Measurements from ENCODE around the gene MUC4.
"Not testable (repeated sequence)": the region's sequence is repeated elsewhere in the genome, so short reads cannot be mapped to it uniquely, and the experiment has no call there.

Gene MUC4

DNA sequence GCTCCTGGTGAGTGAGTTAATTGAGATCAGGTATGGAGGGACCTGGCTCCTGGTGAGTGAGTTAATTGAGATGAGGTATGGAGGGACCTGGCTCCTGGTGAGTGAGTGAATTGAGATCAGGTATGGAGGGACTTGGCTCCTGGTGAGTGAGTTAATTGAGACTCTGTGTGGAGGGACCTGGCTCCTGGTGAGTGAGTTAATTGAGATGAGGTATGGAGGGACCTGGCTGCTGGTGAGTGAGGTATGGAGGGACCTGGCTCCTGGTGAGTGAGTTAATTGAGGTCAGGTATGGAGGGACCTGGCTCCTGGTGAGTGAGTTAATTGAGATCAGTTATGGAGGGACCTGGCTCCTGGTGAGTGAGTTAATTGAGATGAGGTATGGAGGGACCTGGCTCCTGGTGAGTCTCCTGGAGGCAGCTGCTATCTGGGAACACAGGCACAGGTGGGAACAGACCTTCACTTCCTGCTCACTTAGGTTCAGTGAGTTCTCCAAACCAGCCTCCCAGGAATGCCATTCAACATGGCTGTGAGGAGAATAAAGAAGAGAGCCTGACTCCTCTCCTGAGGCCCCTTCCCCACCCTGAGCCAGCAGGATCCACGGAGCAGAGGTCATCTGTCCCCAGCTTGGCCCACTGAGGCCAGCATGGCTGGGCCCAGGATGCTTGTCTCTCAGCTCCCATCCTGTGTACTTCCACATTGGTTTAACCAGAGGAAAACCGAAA lies 100.5 kb downstream of the MUC4 start:
- not testable (repeated sequence) for H3K9me3 ChIP-seq (ENCODE audit: control insufficient read depth, insufficient read depth, low read length); H3K36me3 ChIP-seq (ENCODE audit: control insufficient read depth, insufficient read depth, low read length); H3K4me3 ChIP-seq (ENCODE audit: low read depth, low read length); H3K4me1 ChIP-seq (ENCODE audit: control insufficient read depth, insufficient read depth, low read length); H3K9ac ChIP-seq (ENCODE audit: low read depth, low read length); H3K27me3 ChIP-seq (ENCODE audit: control insufficient read depth, insufficient read depth, low read length)

GRCh38 chr3:195710126-195710905 lies 101.4 kb downstream of the MUC4 start:
- not testable (repeated sequence) for H3K9me3 ChIP-seq (ENCODE audit: control insufficient read depth, insufficient read depth, low read length); H3K36me3 ChIP-seq (ENCODE audit: control insufficient read depth, insufficient read depth, low read length); H3K27me3 ChIP-seq (ENCODE audit: control insufficient read depth, insufficient read depth, low read length); H3K4me3 ChIP-seq (ENCODE audit: low read depth, low read length); H3K4me1 ChIP-seq (ENCODE audit: control insufficient read depth, insufficient read depth, low read length); H3K9ac ChIP-seq (ENCODE audit: low read depth, low read length)

- no peaks in the 10 kb centered on the region for H3K9me3 ChIP-seq (ENCODE audit: control insufficient read depth, insufficient read depth, low read length)
- H3K27me3 ChIP-seq (ENCODE audit: control insufficient read depth, insufficient read depth, low read length), result peaks cover 6% of the 10 kb centered on the region
- no peaks in the 10 kb centered on the region for H3K36me3 ChIP-seq (ENCODE audit: control insufficient read depth, insufficient read depth, low read length)
- no peak overlapping the region for H3K9ac ChIP-seq (ENCODE audit: low read depth, low read length)
- no peak overlapping the region for H3K4me3 ChIP-seq (ENCODE audit: low read depth, low read length)
- peaks cover 13% of the 10 kb centered on the region for H3K4me1 ChIP-seq (ENCODE audit: control insufficient read depth, insufficient read depth, low read length)
Observed at GRCh38 chr3:195709676-195710085, 102.0 kb downstream of the MUC4 start.

DNA sequence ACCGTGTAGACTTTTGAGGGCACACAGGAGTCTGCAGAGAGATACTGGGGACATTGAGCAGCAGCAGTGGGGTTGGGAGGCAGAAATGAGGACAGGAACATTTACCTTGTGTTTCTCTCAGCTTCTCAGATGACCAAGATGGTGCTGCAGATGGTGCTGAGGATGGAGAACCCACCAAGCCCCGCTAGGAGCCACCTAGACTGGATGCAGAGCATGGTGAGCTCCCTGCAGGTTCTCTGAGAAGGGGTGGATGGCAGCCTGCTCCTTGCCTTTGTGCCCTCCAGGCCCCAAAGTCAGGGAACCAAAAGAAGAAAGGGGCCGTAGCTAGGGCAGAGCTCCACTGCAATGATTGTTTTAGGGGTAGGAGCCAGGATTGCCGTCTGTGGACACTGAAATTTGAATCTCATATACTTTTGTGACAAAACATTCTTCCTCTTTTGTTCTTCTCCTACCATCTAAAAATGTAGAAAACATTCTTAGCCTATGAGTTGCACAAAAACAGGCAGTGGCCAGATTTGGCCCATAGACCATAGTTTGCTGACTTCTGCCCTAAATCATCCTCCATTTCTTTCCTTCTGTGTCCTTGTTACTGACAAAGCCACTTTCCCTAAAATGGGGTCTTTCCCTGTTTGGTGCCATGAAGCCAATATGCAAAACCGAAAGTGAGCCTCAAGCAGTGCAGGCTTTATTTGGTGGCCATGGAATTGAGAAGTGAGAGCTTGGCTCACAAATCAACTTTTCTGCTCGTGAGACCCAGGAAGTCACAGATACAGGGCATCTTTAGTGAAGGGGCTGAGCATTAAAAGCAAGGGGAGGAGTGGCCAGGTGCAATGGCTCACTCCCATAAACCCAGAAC lies 102.9 kb downstream of the MUC4 start:
- Histone ChIP-seq H3K9ac (ENCODE audit: low read depth, low read length) (no peak overlapping the region), H3K9me3 (ENCODE audit: control insufficient read depth, insufficient read depth, low read length) (no peaks in the 10 kb centered on the region), H3K4me3 (ENCODE audit: low read depth, low read length) (no peak overlapping the region), H3K27me3 (ENCODE audit: control insufficient read depth, insufficient read depth, low read length) (peaks cover 6% of the 10 kb centered on the region), H3K4me1 (ENCODE audit: control insufficient read depth, insufficient read depth, low read length) (peaks cover 15% of the 10 kb centered on the region), H3K36me3 (ENCODE audit: control insufficient read depth, insufficient read depth, low read length) (no peaks in the 10 kb centered on the region)

GRCh38 chr3:195708061-195708460 lies 103.7 kb downstream of the MUC4 start:
- Histone ChIP-seq H3K9me3 (ENCODE audit: control insufficient read depth, insufficient read depth, low read length) (no peaks in the 10 kb centered on the region), H3K9ac (ENCODE audit: low read depth, low read length) (no peak overlapping the region), H3K4me3 (ENCODE audit: low read depth, low read length) (no peak overlapping the region), H3K27me3 (ENCODE audit: control insufficient read depth, insufficient read depth, low read length) (peaks cover 6% of the 10 kb centered on the region), H3K36me3 (ENCODE audit: control insufficient read depth, insufficient read depth, low read length) (no peaks in the 10 kb centered on the region), H3K4me1 (ENCODE audit: control insufficient read depth, insufficient read depth, low read length) (peaks cover 15% of the 10 kb centered on the region)

- Histone ChIP-seq H3K4me1 (ENCODE audit: control insufficient read depth, insufficient read depth, low read length) (peaks cover 15% of the 10 kb centered on the region), H3K9ac (ENCODE audit: low read depth, low read length) (no peak overlapping the region), H3K9me3 (ENCODE audit: control insufficient read depth, insufficient read depth, low read length) (no peaks in the 10 kb centered on the region), H3K36me3 (ENCODE audit: control insufficient read depth, insufficient read depth, low read length) (no peaks in the 10 kb centered on the region), H3K4me3 (ENCODE audit: low read depth, low read length) (no peak overlapping the region), H3K27me3 (ENCODE audit: control insufficient read depth, insufficient read depth, low read length) (peaks cover 6% of the 10 kb centered on the region)
Observed at GRCh38 chr3:195705081-195705991, 106.4 kb downstream of the MUC4 start.

- Histone ChIP-seq H3K36me3 (ENCODE audit: control insufficient read depth, insufficient read depth, low read length) (no peaks in the 10 kb centered on the region), H3K4me3 (ENCODE audit: low read depth, low read length) (no peak overlapping the region)
Observed at GRCh38 chr3:195704433-195704999, 107.2 kb downstream of the MUC4 start.

DNA sequence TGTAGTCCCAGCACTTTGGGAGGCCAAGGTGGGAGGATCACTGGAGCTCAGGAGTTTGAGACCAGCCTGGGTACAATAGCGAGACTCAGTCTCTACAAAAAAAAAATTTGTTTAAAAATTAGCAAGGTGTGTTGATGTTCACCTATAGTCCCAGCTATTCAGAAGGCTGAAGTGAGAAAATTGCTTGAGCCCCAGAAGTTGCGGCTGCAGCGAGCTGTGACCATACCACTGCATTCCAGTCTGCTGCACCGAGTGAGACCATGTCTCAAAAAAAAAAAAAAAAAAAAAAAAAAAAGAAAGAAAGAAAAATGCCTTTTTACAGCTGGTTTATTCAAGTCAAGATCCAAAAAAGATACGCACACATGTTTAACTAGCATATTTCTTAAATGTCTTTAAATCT lies 108.0 kb downstream of the MUC4 start:
- peaks cover 17% of the 10 kb centered on the region for H3K4me1 ChIP-seq (ENCODE audit: control insufficient read depth, insufficient read depth, low read length)
- no peaks in the 10 kb centered on the region for H3K9me3 ChIP-seq (ENCODE audit: control insufficient read depth, insufficient read depth, low read length)
- H3K27me3 ChIP-seq (ENCODE audit: control insufficient read depth, insufficient read depth, low read length), result peaks cover 6% of the 10 kb centered on the region
- H3K4me3 ChIP-seq (ENCODE audit: low read depth, low read length), result no peak overlapping the region
- H3K9ac ChIP-seq (ENCODE audit: low read depth, low read length), result no peak overlapping the region
- no peaks in the 10 kb centered on the region for H3K36me3 ChIP-seq (ENCODE audit: control insufficient read depth, insufficient read depth, low read length)

More at GRCh38 chr3:195704433-195704999, 107.2 kb downstream of the MUC4 start:
- H3K27me3 ChIP-seq (ENCODE audit: control insufficient read depth, insufficient read depth, low read length), result peaks cover 6% of the 10 kb centered on the region
- H3K4me1 ChIP-seq (ENCODE audit: control insufficient read depth, insufficient read depth, low read length), result peaks cover 15% of the 10 kb centered on the region
- H3K9me3 ChIP-seq (ENCODE audit: control insufficient read depth, insufficient read depth, low read length), result no peaks in the 10 kb centered on the region
- H3K9ac ChIP-seq (ENCODE audit: low read depth, low read length), result no peak overlapping the region

GRCh38 chr3:195701042-195701915 lies 110.5 kb downstream of the MUC4 start:
- peaks cover 34% of the 10 kb centered on the region for H3K4me1 ChIP-seq (ENCODE audit: control insufficient read depth, insufficient read depth, low read length)
- no peak overlapping the region for H3K9ac ChIP-seq (ENCODE audit: low read depth, low read length)
- no peaks in the 10 kb centered on the region for H3K27me3 ChIP-seq (ENCODE audit: control insufficient read depth, insufficient read depth, low read length)
- H3K9me3 ChIP-seq (ENCODE audit: control insufficient read depth, insufficient read depth, low read length), result no peaks in the 10 kb centered on the region
- no peaks in the 10 kb centered on the region for H3K36me3 ChIP-seq (ENCODE audit: control insufficient read depth, insufficient read depth, low read length)
- no peak overlapping the region for H3K4me3 ChIP-seq (ENCODE audit: low read depth, low read length)

GRCh38 chr3:195700319-195700718 lies 111.4 kb downstream of the MUC4 start:
- Histone ChIP-seq H3K36me3 (ENCODE audit: control insufficient read depth, insufficient read depth, low read length) (no peaks in the 10 kb centered on the region), H3K4me3 (ENCODE audit: low read depth, low read length) (no peak overlapping the region), H3K9me3 (ENCODE audit: control insufficient read depth, insufficient read depth, low read length) (no peaks in the 10 kb centered on the region), H3K9ac (ENCODE audit: low read depth, low read length) (no peak overlapping the region), H3K4me1 (ENCODE audit: control insufficient read depth, insufficient read depth, low read length) (peaks cover 27% of the 10 kb centered on the region), H3K27me3 (ENCODE audit: control insufficient read depth, insufficient read depth, low read length) (no peaks in the 10 kb centered on the region)
